NT2/D1 (cell line): ENCODE results near the gene C1orf21.

Source experiments
- YY1 ChIP-seq: IDR thresholded peaks from 2 replicates; pipeline ENCODE4 v1.6.1; 2011; ENCODE audit not compliant: insufficient read length, insufficient read depth
- ZNF274 ChIP-seq: IDR thresholded peaks from 2 replicates; pipeline ENCODE4 v1.6.1; 2011; ENCODE audit warnings: mild to moderate bottlenecking, low read depth, low read length

- TF ChIP-seq ZNF274 (no peak), YY1 (no peak)
Measured at GRCh38 chr1:184480736-184481135, 93.9 kb downstream of the C1orf21 start.
